Common myeloid progenitor, CD34-positive (primary cell): ENCODE measurements around the gene RBM4.
A peak's percentile ranks its signal among the peaks of the same experiment; 100 is the strongest.

Source experiments
- CTCF ChIA-PET: fragments of 350-600 bp; sonication (Branson Sonifier 250); formaldehyde crosslinking; loops from one replicate; lab custom pipeline; 2021; ENCODE audit warnings: antibody characterized with exemption; lab: Charles Lee
- POLR2A ChIA-PET: fragments of 350-600 bp; sonication (Branson Sonifier 250); formaldehyde crosslinking; loops from one replicate; lab custom pipeline; 2021; ENCODE audit warnings: antibody characterized with exemption; lab: Charles Lee
- DNase-seq, 3 donors: peaks; one replicate each; pipeline versions ENCODE4 v3.0.0 to v3.0.0-alpha.2; 2013
- H3K27ac ChIP-seq, 2 experiments: 1 replicate in 1 of 2; 2 replicates in 1 of 2; pipeline ENCODE4 v1.7.0; 2013; ENCODE audit warnings: inconsistent platforms in 2 of 2, low read length in 2 of 2, mild to moderate bottlenecking in 2 of 2, low read depth in 1 of 2, moderate library complexity in 1 of 2; ENCODE audit not compliant: severe bottlenecking in 2 of 2, insufficient read depth in 1 of 2, poor library complexity in 1 of 2
- H3K27me3 ChIP-seq, 5 experiments: replicated peaks in 2 of 5; 1 replicate in 3 of 5; 2 replicates in 2 of 5; pipeline versions ENCODE4 v1.6.1 to v1.7.0; 2013; ENCODE audit warnings: low read length in 4 of 5, mild to moderate bottlenecking in 2 of 5, moderate library complexity in 2 of 5, inconsistent platforms in 1 of 5; ENCODE audit not compliant: insufficient read depth in 5 of 5, control insufficient read depth in 4 of 5
- H3K36me3 ChIP-seq, 4 experiments: 1 replicate in 2 of 4; 2 replicates in 2 of 4; pipeline versions ENCODE4 v1.6.1 to v1.7.0; 2013; ENCODE audit warnings: low read length in 3 of 4, control low read depth in 1 of 4, mild to moderate bottlenecking in 1 of 4; ENCODE audit not compliant: control insufficient read depth in 4 of 4, insufficient read depth in 4 of 4
- H3K4me1 ChIP-seq, 4 experiments: 1 replicate in 3 of 4; 2 replicates in 1 of 4; pipeline versions ENCODE4 v1.6.1 to v1.7.1; 2013; ENCODE audit warnings: low read length in 3 of 4, mild to moderate bottlenecking in 3 of 4, control low read depth in 1 of 4, inconsistent platforms in 1 of 4, moderate library complexity in 1 of 4; ENCODE audit not compliant: control insufficient read depth in 4 of 4, insufficient read depth in 4 of 4; ENCODE audit errors: control extremely low read depth in 1 of 4
- H3K4me3 ChIP-seq, 7 experiments: 1 replicate in 4 of 7; 2 replicates in 3 of 7; pipeline versions ENCODE4 v1.5.1 to v1.7.0; 2013; ENCODE audit warnings: mild to moderate bottlenecking in 7 of 7, low read length in 6 of 7, moderate library complexity in 6 of 7, inconsistent platforms in 2 of 7, low read depth in 2 of 7, control low read depth in 1 of 7; ENCODE audit not compliant: insufficient read depth in 4 of 7, control insufficient read depth in 1 of 7; ENCODE audit errors: extremely low read depth in 1 of 7
- H3K9me3 ChIP-seq, 5 experiments: 1 replicate in 4 of 5; 2 replicates in 1 of 5; pipeline versions ENCODE4 v1.6.1 to v1.7.1; 2013; ENCODE audit warnings: low read length in 4 of 5, mild to moderate bottlenecking in 2 of 5, inconsistent platforms in 1 of 5, low read depth in 1 of 5, moderate library complexity in 1 of 5; ENCODE audit not compliant: control insufficient read depth in 4 of 5, insufficient read depth in 2 of 5; ENCODE audit errors: control extremely low read depth in 1 of 5
- WGBS: methylation state at CpG from one replicate; pipeline ENCODE4 v1.1.5; 2013; ENCODE audit not compliant: insufficient coverage; 5-methylcytosine and 5-hydroxymethylcytosine counted together

Gene RBM4

DNA sequence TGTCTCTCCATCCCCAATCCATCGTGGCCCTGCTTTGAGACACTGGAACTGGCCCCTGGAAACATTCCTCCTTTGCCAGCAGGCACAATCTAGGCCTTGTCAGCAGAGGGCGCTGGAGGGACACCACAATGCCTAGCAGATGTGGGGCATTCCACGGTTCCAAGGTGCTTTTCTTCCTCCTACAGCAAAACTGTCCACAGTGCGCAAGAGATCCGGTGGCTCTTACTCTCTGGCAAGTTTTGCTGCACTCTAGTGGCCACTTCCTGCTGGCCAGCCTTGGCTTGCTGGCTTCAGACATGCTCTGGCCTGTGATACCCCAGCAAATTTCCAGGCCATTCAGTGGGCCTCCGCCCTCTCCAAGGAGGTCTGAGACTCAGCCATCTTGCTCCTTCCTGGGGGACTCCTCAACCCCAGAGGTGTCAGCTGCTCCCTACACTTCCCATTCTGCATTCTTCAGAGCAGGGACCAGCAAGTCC lies 56.3 kb downstream of the RBM4 start:
- no peaks in the 10 kb centered on the region for H3K27me3 ChIP-seq
- no peak overlapping the region for H3K4me3 ChIP-seq
- H3K4me1 ChIP-seq: peaks cover 0 to 4% (median 2%) of the 10 kb centered on the region in 4 experiments
- peaks cover 0 to 4% (median 0%) of the 10 kb centered on the region in 5 experiments for H3K9me3 ChIP-seq
- no peaks in the 10 kb centered on the region for H3K36me3 ChIP-seq
- ChIA-PET CTCF (interaction anchor here (0.7 to 15.6 kb wide), 14 partner anchors 9 to 192 kb away, joined by 3 to 152 read pairs (median 4); no protein-coding TSS in a partner anchor), POLR2A (no interaction called here)
- peak; percentile 83 to 93 (median 90) for DNase-seq
- 19% methylated on average over 6 of the region's 6 CpGs for WGBS
- H3K27ac ChIP-seq: no peak overlapping the region
